IMR-90 (cell line): ENCODE measurements around the gene ATP6V0A4. TPM values are rescaled to one million over a fixed set of nuclear protein-coding genes. Genes with fewer than 3 reads are reported as not detected.

Experiments
- ATAC-seq: fragments of 200-7000 bp; cut with Tn5 transposase; 2 replicates; pipeline ENCODE4 v1.9.1; 2020; ENCODE audit warnings: low read depth, mild to moderate bottlenecking, moderate library complexity
- BruUV-seq: library from RNA; stranded (reverse); fragments of 400-500 nt; replicated peaks from 2 replicates; lab custom pipeline; 2021; lab: Mats Ljungman, UMichigan
- CTCF ChIA-PET: fragments of 300-600 bp; formaldehyde crosslinking; extraction: SDS; loops from one replicate; lab custom pipeline; 2021; ENCODE audit warnings: antibody characterized with exemption; lab: Yijun Ruan, JAX
- POLR2A ChIA-PET: fragments of 300-600 bp; sonication (Branson Sonifier 250); formaldehyde crosslinking; loops from one replicate; lab custom pipeline; 2022; ENCODE audit warnings: antibody characterized with exemption; ENCODE audit not compliant: unreplicated experiment; lab: Charles Lee
- DNase-seq: peaks from one replicate; pipeline ENCODE4 v3.0.0; 2013
- H2AFZ ChIP-seq: replicated peaks from 2 replicates; pipeline ENCODE3; 2013; ENCODE audit warnings: low read length, mild to moderate bottlenecking; ENCODE audit not compliant: poor library complexity
- H2AK5ac ChIP-seq: 2 replicates; pipeline ENCODE4 v1.6.1; 2013; ENCODE audit warnings: low read depth, low read length, inconsistent platforms
- H2AK9ac ChIP-seq: replicated peaks from 2 replicates; pipeline ENCODE3; 2013; ENCODE audit warnings: mild to moderate bottlenecking, low read depth, low read length, moderate library complexity; ENCODE audit not compliant: poor library complexity
- H2BK120ac ChIP-seq: 2 replicates; pipeline ENCODE4 v1.6.1; 2013; ENCODE audit warnings: low read depth, low read length, inconsistent platforms
- H2BK15ac ChIP-seq: 3 replicates; pipeline ENCODE4 v1.6.1; 2013; ENCODE audit warnings: low read depth, low read length, inconsistent platforms
- H2BK20ac ChIP-seq: 2 replicates; pipeline ENCODE4 v1.6.1; 2013; ENCODE audit warnings: low read depth, mild to moderate bottlenecking, inconsistent platforms, low read length, moderate library complexity
- H2BK5ac ChIP-seq: 2 replicates; pipeline ENCODE4 v1.6.1; 2013; ENCODE audit warnings: mild to moderate bottlenecking, low read depth, low read length, inconsistent platforms; ENCODE audit not compliant: poor library complexity, severe bottlenecking
- H3K14ac ChIP-seq: replicated peaks from 2 replicates; pipeline ENCODE4 v1.6.1; 2013; ENCODE audit warnings: low read depth, low read length, inconsistent platforms
- H3K18ac ChIP-seq: 2 replicates; pipeline ENCODE4 v1.6.1; 2013; ENCODE audit warnings: low read depth, low read length, control low read depth
- H3K23ac ChIP-seq: 2 replicates; pipeline ENCODE4 v1.6.1; 2013; ENCODE audit warnings: low read depth, low read length, inconsistent platforms
- H3K27ac ChIP-seq: 2 replicates; pipeline ENCODE4 v1.5.1; 2013; ENCODE audit warnings: mild to moderate bottlenecking, control low read depth, low read length; ENCODE audit not compliant: insufficient read depth
- H3K27me3 ChIP-seq: 2 replicates; pipeline ENCODE4 v1.6.1; 2013; ENCODE audit warnings: low read length; ENCODE audit not compliant: control insufficient read depth, insufficient read depth
- H3K36me3 ChIP-seq: 2 replicates; pipeline ENCODE4 v1.6.1; 2013; ENCODE audit warnings: low read length, mixed read lengths; ENCODE audit not compliant: control insufficient read depth, insufficient read depth
- H3K4ac ChIP-seq: 2 replicates; pipeline ENCODE4 v1.6.1; 2013; ENCODE audit warnings: low read depth, low read length, inconsistent platforms
- H3K4me1 ChIP-seq: 2 replicates; pipeline ENCODE4 v1.6.1; 2013; ENCODE audit warnings: low read length, mixed read lengths; ENCODE audit not compliant: control insufficient read depth, insufficient read depth
- H3K4me2 ChIP-seq: 2 replicates; pipeline ENCODE4 v1.6.1; 2013; ENCODE audit warnings: low read depth, mild to moderate bottlenecking, control low read depth, low read length, moderate library complexity
- H3K4me3 ChIP-seq: 2 replicates; pipeline ENCODE4 v1.5.1; 2013; ENCODE audit warnings: low read depth, mild to moderate bottlenecking, control low read depth, low read length, moderate library complexity; ENCODE audit not compliant: insufficient read depth
- H3K56ac ChIP-seq: 2 replicates; pipeline ENCODE4 v1.6.1; 2013; ENCODE audit warnings: low read length, inconsistent platforms; ENCODE audit not compliant: insufficient read depth; ENCODE audit errors: extremely low read depth
- H3K79me1 ChIP-seq, 2 experiments: 2 replicates each; pipeline ENCODE4 v1.6.1; 2013; ENCODE audit warnings: low read length in 2 of 2, inconsistent platforms in 1 of 2, low read depth in 1 of 2
- H3K9ac ChIP-seq: 2 replicates; pipeline ENCODE4 v1.6.1; 2013; ENCODE audit warnings: low read depth, low read length, control low read depth
- H3K9me1 ChIP-seq: 2 replicates; pipeline ENCODE4 v1.6.1; 2013; ENCODE audit warnings: low read length, inconsistent platforms; ENCODE audit not compliant: insufficient read depth
- H3K9me3 ChIP-seq: 2 replicates; pipeline ENCODE4 v1.6.1; 2013; ENCODE audit warnings: low read length; ENCODE audit not compliant: control insufficient read depth, insufficient read depth
- H4K20me1 ChIP-seq: 2 replicates; pipeline ENCODE4 v1.6.1; 2013; ENCODE audit warnings: low read length, inconsistent platforms; ENCODE audit not compliant: insufficient read depth
- H4K5ac ChIP-seq: 2 replicates; pipeline ENCODE4 v1.6.1; 2013; ENCODE audit warnings: mild to moderate bottlenecking, low read depth, low read length, control low read depth
- H4K8ac ChIP-seq, 2 experiments: 2 replicates each; pipeline ENCODE4 v1.6.1; 2013; ENCODE audit warnings: low read depth in 2 of 2, low read length in 2 of 2, control low read depth in 1 of 2, inconsistent platforms in 1 of 2
- H4K91ac ChIP-seq: 2 replicates; pipeline ENCODE4 v1.6.1; 2013; ENCODE audit warnings: low read depth, low read length, inconsistent platforms; ENCODE audit not compliant: insufficient read depth
- BHLHE40 ChIP-seq: fragments of 150-350 bp; IDR thresholded peaks from 2 replicates; pipeline ENCODE4 v1.6.1; 2016; ENCODE audit warnings: mild to moderate bottlenecking, low read depth, low read length
- CHD1 ChIP-seq: IDR thresholded peaks from 2 replicates; pipeline ENCODE4 v1.6.1; 2012; ENCODE audit warnings: low read depth, low read length, improper control_type of control experiment
- ELK1 ChIP-seq: fragments of 150-350 bp; IDR thresholded peaks from 2 replicates; pipeline ENCODE4 v1.6.1; 2016; ENCODE audit warnings: low read depth, mild to moderate bottlenecking, low read length, moderate library complexity, borderline replicate concordance
- RAD21 ChIP-seq: IDR thresholded peaks from 2 replicates; pipeline ENCODE4 v1.6.1; 2012; ENCODE audit warnings: low read length, improper control_type of control experiment
- WGBS, 2 experiments: methylation state at CpG; one replicate each; pipeline versions ENCODE4 v1.1.5 to v1.1.7; 2013; ENCODE audit warnings: missing lambda C conversion rate in 2 of 2; ENCODE audit not compliant: insufficient read length in 1 of 2; ENCODE audit errors: extremely low coverage in 2 of 2; 5-methylcytosine and 5-hydroxymethylcytosine counted together
- dilution Hi-C: fragments of 300-500 bp; cut with HindIII; formaldehyde crosslinking; loops from one replicate; pipeline ENCODE4 v1.14.3; 2018; ENCODE audit warnings: low sequenced_read_pairs; ENCODE audit not compliant: unreplicated experiment
- in situ Hi-C: fragments of 300-500 bp; cut with MboI; formaldehyde crosslinking; loops from 3 replicates; pipeline ENCODE4 v1.14.3; 2019; ENCODE audit warnings: low sequenced_read_pairs, inconsistent platforms, mixed read lengths
- intact Hi-C: fragments of 100-400 bp; cut with micrococcal nuclease; formaldehyde crosslinking; loops from 2 replicates; pipeline ENCODE4 v1.10.0; 2022
- polyA plus RNA-seq, 3 experiments: library from polyadenylated mRNA; depleted of rRNA; stranded (reverse); fragments of >200 nt; gene quantifications; 2 replicates each; pipeline ENCODE4 v1.2.3, GENCODE V29; 2012; ENCODE audit warnings: low replicate concordance in 1 of 3
- total RNA-seq: library from RNA; depleted of rRNA; stranded (reverse); fragments of >200 nt; gene quantifications from 2 replicates; pipeline ENCODE4 v1.2.3, GENCODE V29; 2012
- TF ChIP-seq, protein P1 (sequence below): fragments of 150-350 bp; IDR thresholded peaks from 2 replicates; pipeline ENCODE4 v1.6.1; 2017; ENCODE audit warnings: mild to moderate bottlenecking, antibody characterized with exemption, low read length, low read depth

Gene ATP6V0A4
- total and polyA plus RNA-seq, 2 of the 4 experiments (the other 2 are of a cell fraction) = 0.05 to 0.18 TPM

DNA sequence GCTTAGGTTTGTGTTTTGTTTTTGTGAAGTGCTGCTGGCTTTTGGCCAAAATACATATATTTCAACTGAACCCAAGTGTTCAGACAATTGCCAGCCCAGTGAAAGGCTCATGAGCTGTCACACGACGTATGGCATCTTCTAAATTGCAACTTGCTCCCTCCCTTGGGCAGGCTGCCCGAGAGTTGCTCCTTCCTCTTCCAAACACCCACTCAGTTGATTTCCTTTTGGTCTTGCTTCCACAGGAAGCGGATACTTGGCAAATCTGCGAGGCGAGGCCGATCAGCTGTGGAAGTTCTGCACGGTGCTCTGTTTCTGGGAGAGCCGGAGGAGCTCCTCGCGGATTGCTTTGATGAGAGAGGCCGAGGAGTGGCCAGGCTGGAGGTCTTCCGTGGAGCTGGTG, 39.6 kb upstream of the ATP6V0A4 start:
- no peak overlapping the region for H2BK120ac ChIP-seq
- 25% methylated on average over 3 of the region's 13 CpGs; no CpG with 5 or more reads in 1 of the 2 experiments for WGBS, 2 experiments
- H3K9ac ChIP-seq = no peak overlapping the region
- no peak for ATAC-seq
- no peak overlapping the region for H3K14ac ChIP-seq
- CTCF ChIA-PET = interaction anchor here (0.5 kb wide), 1 partner anchor 724 kb away, joined by 4 read pairs; no protein-coding TSS in a partner anchor
- peak; percentile 1 for DNase-seq
- in situ Hi-C loops = no loop called here
- H2AK9ac ChIP-seq = no peak overlapping the region
- H3K23ac ChIP-seq = no peak overlapping the region
- H3K4me3 ChIP-seq = no peak overlapping the region
- no peak overlapping the region for H2BK15ac ChIP-seq
- H2AFZ ChIP-seq = peak overlapping the region; percentile 16
- H3K36me3 ChIP-seq = no peaks in the 10 kb centered on the region
- no peak overlapping the region for H4K8ac ChIP-seq
- H3K18ac ChIP-seq = no peak overlapping the region
- no peak overlapping the region for H3K4me2 ChIP-seq
- H3K4me1 ChIP-seq = 0 out of 2 replicates have a peak, but pooled peaks cover 2% of the 10 kb centered on the region
- no peaks in the 10 kb centered on the region for H4K20me1 ChIP-seq
- H3K79me1 ChIP-seq = no peaks in the 10 kb centered on the region
- no peaks in the 10 kb centered on the region for H3K9me3 ChIP-seq
- TF ChIP-seq RAD21 = no peak
- TF ChIP-seq, protein P1, sequence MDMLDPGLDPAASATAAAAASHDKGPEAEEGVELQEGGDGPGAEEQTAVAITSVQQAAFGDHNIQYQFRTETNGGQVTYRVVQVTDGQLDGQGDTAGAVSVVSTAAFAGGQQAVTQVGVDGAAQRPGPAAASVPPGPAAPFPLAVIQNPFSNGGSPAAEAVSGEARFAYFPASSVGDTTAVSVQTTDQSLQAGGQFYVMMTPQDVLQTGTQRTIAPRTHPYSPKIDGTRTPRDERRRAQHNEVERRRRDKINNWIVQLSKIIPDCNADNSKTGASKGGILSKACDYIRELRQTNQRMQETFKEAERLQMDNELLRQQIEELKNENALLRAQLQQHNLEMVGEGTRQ = no peak
- no peak for TF ChIP-seq CHD1
- no peak for TF ChIP-seq ELK1
- TF ChIP-seq BHLHE40 = no peak
- dilution Hi-C loops = no loop called here
- H2BK20ac ChIP-seq = no peak overlapping the region
- no TSS peak for BruUV-seq
- intact Hi-C loops = no loop called here
- no peak overlapping the region for H2AK5ac ChIP-seq
- POLR2A ChIA-PET = no interaction called here
- H3K4ac ChIP-seq = no peak overlapping the region
- no peak overlapping the region for H3K56ac ChIP-seq
- H4K5ac ChIP-seq = no peak overlapping the region
- no peaks in the 10 kb centered on the region for H3K27me3 ChIP-seq
- no peak overlapping the region for H3K27ac ChIP-seq
- H3K9me1 ChIP-seq = 0 out of 2 replicates have a peak, but pooled peaks cover 3% of the 10 kb centered on the region
- no peak overlapping the region for H4K91ac ChIP-seq
- no peak overlapping the region for H2BK5ac ChIP-seq
